Uterus (tissue), 2 donors: Measurements from ENCODE around the gene OCLN.
"Not testable (repeated sequence)": the region's sequence is repeated elsewhere in the genome, so short reads cannot be mapped to it uniquely, and the experiment has no call there.

Experiments used
- POLR2A ChIP-seq, 2 donors: fragments of 450-650 bp; IDR thresholded peaks; one replicate each; pipeline ENCODE4 v1.6.1; 2016; ENCODE audit warnings: antibody characterized with exemption in 2 of 2, mild to moderate bottlenecking in 1 of 2, moderate library complexity in 1 of 2
- TF ChIP-seq, protein P1 (sequence below), 4 experiments: fragments of 200-600 bp in 2 of 4; fragments of 450-650 bp in 2 of 4; sonication (generic) in 2 of 4; IDR thresholded peaks; one replicate each; pipeline ENCODE4 v1.5.1; 2016 to 2019; ENCODE audit warnings: antibody characterized with exemption in 4 of 4, mild to moderate bottlenecking in 2 of 4, moderate library complexity in 1 of 4

GRCh38 chr5:69453487-69453886, 39.1 kb upstream of the OCLN start:
- TF ChIP-seq, protein P1, sequence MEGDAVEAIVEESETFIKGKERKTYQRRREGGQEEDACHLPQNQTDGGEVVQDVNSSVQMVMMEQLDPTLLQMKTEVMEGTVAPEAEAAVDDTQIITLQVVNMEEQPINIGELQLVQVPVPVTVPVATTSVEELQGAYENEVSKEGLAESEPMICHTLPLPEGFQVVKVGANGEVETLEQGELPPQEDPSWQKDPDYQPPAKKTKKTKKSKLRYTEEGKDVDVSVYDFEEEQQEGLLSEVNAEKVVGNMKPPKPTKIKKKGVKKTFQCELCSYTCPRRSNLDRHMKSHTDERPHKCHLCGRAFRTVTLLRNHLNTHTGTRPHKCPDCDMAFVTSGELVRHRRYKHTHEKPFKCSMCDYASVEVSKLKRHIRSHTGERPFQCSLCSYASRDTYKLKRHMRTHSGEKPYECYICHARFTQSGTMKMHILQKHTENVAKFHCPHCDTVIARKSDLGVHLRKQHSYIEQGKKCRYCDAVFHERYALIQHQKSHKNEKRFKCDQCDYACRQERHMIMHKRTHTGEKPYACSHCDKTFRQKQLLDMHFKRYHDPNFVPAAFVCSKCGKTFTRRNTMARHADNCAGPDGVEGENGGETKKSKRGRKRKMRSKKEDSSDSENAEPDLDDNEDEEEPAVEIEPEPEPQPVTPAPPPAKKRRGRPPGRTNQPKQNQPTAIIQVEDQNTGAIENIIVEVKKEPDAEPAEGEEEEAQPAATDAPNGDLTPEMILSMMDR (IDR thresholded peaks at IDR 0.05), result not testable (repeated sequence)
- TF ChIP-seq POLR2A (IDR thresholded peaks at IDR 0.05), result not testable (repeated sequence)
